GM12892 (cell line): Measurements from ENCODE around the gene ZFR2.

Source experiments
- POLR2A ChIP-seq: IDR thresholded peaks from 2 replicates; pipeline ENCODE4 v1.6.1; 2011; ENCODE audit warnings: low read depth, low read length, control low read depth
- POLR2AphosphoS5 ChIP-seq: IDR thresholded peaks from 2 replicates; pipeline ENCODE4 v1.6.1; 2011; ENCODE audit warnings: low read depth, low read length, control low read depth
- TAF1 ChIP-seq: IDR thresholded peaks from 2 replicates; pipeline ENCODE4 v1.6.1; 2011; ENCODE audit warnings: low read depth, mild to moderate bottlenecking, control low read depth, low read length, borderline replicate concordance

DNA sequence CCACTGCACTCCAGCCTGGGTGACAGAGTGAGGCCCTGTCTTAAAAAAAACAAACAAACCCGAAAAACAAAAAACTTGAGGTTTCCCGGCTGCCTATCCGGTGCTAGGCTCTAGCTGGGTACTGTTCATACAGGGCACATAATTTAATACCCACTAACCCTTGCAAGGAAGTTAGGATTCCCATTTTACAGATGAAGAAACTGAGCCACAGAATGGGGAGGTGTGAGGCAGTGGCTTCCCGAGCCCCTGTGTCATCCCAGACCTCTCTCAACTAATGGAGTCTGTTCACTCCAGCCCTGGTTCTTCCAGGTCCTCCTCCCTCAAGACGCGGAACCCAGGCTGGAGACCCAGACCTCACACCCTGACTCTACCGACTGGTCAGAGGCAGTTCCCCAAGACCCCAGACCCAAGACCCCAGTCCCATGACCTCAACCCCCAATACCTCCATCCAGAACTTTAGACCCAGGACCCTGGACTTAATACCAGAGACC lies 107.9 kb downstream of the ZFR2 start:
- TF ChIP-seq POLR2AphosphoS5 = no peak
- no peak for TF ChIP-seq POLR2A
- no peak for TF ChIP-seq TAF1
